ENCODE measurements around the gene PPL.

DNA sequence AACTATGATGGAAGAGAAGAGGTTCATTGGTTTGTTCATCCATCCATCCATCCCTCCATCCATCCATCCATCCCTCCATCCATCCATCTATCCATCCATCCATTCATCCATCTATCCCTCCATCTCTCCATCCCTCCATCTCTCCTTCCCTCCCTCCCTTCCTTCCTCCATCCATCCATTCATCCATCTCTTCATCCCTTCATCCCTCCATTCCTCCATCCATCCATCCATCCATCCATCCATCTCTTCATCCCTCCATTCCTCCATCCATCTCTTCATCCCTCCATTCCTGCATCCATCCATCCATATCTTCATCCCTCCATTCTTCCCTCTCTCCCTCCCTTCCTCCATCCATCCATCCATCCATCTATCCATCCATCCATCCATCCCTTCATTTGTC lies 10.0 kb upstream of the PPL start:
- no peak for TF ChIP-seq CSRNP1 (CRISPR knock-in tag; IDR thresholded peaks at IDR 0.05)
- TF ChIP-seq NFATC3 (CRISPR knock-in tag; IDR thresholded peaks at IDR 0.05), result no peak

Data from HepG2 (cell line).